GM12864 (cell line): ENCODE measurements around the gene OR14I1.

ENCODE experiments used
- DNase-seq: peaks from one replicate; pipeline ENCODE4 v3.0.0-alpha.2; 2011; ENCODE audit warnings: low read depth
- H3K4me3 ChIP-seq: 2 replicates; pipeline ENCODE4 v1.5.1; 2011; ENCODE audit warnings: mild to moderate bottlenecking, low read depth, low read length, control low read depth
- TF ChIP-seq, protein P1 (sequence below): IDR thresholded peaks from 2 replicates; pipeline ENCODE4 v1.5.1; 2011; ENCODE audit warnings: low read depth, mild to moderate bottlenecking, moderate library complexity, low read length, control low read depth, inconsistent platforms; ENCODE audit errors: missing control alignments

Gene OR14I1

DNA sequence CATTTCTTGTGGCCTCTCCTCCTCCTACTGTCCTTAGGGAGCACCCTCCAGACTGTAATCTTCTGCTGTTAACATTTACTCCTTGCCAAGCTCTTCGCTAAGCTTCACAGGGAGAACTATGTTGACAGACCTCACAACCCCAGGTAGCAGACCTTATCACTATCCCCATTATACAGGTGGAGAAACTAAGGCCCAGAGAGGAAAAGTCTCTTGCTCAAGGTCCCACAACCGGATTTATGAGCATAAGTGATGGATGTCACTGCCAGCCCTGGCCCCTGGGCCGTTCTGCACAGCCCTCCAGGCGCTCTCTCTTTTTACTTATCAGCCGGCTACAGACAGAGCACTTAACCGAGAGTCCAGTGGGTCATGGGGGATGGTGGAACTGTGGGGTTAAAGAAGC, 34.9 kb upstream of the OR14I1 start:
- TF ChIP-seq, protein P1, sequence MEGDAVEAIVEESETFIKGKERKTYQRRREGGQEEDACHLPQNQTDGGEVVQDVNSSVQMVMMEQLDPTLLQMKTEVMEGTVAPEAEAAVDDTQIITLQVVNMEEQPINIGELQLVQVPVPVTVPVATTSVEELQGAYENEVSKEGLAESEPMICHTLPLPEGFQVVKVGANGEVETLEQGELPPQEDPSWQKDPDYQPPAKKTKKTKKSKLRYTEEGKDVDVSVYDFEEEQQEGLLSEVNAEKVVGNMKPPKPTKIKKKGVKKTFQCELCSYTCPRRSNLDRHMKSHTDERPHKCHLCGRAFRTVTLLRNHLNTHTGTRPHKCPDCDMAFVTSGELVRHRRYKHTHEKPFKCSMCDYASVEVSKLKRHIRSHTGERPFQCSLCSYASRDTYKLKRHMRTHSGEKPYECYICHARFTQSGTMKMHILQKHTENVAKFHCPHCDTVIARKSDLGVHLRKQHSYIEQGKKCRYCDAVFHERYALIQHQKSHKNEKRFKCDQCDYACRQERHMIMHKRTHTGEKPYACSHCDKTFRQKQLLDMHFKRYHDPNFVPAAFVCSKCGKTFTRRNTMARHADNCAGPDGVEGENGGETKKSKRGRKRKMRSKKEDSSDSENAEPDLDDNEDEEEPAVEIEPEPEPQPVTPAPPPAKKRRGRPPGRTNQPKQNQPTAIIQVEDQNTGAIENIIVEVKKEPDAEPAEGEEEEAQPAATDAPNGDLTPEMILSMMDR = no peak
- no peak for DNase-seq
- H3K4me3 ChIP-seq = no peak overlapping the region

DNA sequence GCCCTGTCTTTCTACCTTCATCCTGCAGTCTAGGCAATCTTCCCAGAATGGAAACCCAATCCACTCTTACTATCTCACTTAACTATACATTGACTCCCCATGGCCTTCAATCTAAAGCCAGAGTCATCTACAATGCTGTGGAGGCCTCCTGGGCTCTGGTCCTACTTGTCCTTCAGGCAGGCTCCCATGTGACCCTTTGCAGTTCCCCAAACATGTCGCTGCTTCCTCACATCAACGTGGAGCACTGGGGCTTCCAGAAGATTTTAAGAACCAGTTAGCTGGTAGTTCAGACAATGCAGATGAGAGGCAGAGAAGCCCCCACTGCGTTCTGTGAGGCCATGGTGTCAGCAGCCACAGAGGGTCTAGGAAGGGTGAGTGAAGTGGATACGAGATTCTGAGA, 34.4 kb upstream of the OR14I1 start:
- TF ChIP-seq, protein P1 = no peak
- no peak for DNase-seq
- H3K4me3 ChIP-seq = no peak overlapping the region

DNA sequence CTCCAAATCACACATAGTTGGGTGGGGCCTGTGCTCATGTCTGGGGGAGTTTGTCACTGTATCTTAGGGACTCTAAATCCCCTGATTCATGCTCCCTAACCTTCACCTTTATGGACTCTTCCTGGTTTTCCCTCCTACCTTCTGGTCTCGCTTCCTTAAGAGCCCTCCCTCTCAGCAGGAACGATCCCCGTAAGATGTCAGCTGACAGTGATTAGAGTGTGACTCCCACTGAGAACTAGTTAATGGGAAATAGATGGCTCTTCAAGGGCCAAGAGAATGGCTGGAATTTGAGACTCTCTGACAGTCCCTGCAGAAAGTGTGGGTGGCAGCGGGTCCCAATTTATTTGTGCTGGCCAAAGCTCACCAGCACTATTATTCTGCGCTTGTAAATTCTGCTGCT, 31.0 kb upstream of the OR14I1 start:
- TF ChIP-seq, protein P1 = no peak
- H3K4me3 ChIP-seq = no peak overlapping the region
- DNase-seq = no peak

DNA sequence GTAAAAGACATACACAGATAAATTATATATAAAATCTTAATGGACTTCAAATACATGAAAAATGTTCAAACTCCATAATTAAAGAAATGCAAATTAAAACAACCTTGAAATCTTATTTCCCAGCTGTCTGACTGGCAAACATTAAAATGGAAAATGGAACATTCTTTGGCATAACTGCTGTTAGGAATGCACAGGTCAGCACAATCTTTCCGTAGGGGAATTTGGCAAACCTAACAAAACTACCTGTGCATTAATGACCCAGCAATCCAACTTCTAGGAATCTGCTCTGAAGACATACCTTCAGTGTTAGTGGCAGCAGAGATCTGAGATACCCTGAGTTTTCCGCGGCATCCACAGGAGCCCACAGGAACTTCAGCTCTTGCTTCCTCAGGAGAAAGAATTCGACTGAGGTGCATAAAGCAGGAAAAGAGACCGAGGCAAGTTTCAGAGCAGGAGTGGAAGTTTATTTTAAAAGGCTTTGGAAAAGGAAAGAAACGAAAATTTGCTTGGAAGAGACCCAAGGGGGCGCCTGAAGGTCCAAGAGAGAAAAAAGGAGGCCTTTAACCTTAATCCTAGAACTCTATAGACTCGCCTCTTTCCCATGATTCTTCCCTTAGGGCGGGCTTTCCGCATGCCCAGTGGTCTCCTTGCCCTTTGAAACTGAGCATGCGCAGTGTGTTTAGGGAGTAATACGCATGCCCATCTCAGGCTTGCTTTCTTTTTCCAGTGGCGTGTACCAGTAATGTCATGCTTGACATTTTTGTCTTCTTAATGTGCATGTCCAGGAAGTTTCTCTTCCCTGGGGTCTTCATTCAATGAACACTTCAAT, 28.2 kb upstream of the OR14I1 start:
- no peak overlapping the region for H3K4me3 ChIP-seq
- no peak for DNase-seq
- TF ChIP-seq, protein P1 = no peak

DNA sequence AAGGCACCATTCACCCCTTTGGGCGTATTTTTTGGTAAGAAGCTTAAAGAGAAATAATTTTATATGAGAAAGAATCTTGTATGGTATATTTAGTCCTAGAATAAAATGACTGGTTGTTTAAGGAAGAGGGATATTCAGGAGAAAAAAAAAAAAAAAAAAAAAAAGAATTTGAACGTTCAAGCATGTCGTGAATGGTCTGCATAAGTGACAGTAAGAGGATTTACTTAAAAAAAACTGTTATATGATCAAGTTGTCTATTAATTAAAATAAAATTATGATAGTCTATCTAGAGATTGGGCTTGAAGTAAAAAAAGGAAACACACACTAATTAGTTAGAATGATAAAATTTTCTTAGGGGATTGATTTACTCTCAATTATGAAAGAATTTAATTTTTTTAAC, 11.7 kb upstream of the OR14I1 start:
- H3K4me3 ChIP-seq = no peak overlapping the region
- DNase-seq = no peak
- TF ChIP-seq, protein P1 = no peak

DNA sequence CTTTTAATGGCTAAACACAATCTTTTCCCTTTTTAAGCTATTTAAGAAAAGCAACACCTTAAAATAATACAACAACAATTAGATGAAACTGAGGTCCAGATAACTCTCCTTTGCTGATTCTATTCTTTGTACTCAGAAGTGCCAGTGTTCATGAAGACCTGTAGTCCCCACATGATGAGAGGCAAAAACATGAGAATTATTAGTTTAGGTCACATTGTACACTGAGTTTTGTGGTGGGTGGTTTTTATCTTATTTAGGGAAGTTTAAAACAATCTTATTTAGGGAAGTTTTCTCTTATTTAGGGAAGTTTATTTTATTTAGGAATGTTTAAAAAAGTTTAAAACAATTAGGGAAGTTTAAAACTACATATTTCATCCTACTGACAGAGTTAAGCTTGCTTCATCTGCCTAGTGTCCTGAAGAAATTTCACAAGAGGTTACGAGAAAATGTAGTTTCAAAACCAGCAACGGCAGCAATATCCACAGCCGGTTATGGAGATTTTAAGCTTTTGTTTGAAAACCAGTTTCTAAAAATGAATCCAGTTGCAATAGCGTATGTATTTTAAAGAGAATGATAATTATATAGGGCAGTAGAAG, 7.8 kb upstream of the OR14I1 start:
- no peak overlapping the region for H3K4me3 ChIP-seq
- TF ChIP-seq, protein P1 = no peak
- DNase-seq = no peak
